GM21390 (cell line): ENCODE results near the gene FANCE.
A peak's percentile ranks its signal among the peaks of the same experiment; 100 is the strongest.

Experiments used
- ATAC-seq: cut with Tn5 transposase; IDR thresholded peaks from one replicate; pipeline ENCODE4 v1.9.1; 2021; ENCODE audit not compliant: unreplicated experiment

Gene FANCE

DNA sequence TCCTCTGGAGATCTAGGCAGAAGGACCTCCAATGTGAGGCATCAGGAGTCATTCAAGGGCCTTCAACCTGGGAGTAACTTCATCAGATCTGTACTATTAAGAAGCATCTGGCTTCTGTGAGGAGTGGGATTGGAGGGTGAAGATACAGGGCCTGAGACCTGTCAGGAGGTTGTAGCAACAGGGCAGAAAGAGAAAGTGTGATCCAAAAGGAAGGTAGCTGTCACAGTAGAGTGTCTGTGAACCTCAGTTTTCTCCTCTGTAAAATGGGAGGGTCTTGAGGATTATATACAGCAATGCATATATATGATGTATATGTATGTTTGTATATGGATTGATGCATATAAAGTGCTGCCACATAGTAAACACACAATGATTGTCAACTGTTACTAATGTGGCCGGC, 13.5 kb downstream of the FANCE start:
- ATAC-seq, result no peak

DNA sequence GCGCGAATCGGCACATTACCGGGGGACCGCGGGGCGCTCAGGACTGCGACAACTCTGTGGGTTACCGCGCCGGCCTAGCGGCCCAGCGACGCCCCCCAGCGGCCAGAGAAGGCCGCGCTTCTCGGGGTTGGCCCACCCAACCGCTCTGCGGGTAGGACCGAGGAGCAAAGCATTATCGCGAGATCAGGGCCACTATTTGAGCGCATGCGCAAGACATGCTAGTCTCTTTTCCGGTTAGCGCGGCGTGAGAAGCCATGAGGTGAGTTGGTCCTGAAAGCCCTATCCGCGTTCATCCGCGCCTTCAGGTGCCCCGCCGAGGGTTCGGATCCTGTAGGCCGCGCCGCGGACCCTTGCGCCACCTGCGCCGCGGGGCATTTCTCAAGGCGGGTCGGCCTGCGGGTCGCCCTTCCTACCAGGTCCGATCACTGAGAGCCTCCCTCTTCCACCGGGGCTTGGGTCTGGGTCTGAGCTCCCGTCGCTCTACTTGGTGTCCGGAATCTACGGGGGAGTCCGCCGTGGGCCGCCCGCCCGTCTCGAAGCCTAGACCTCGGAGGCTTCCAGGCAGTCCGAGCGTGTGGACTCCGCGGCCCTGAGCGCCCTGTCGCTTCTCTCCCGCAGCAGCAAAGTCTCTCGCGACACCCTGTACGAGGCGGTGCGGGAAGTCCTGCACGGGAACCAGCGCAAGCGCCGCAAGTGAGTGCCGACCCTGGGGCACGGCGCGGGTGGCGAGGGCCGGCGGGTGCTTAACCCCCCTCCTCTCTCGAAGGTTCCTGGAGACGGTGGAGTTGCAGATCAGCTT, 16.2 kb downstream of the FANCE start, which contains the start of gene RPL10A:
Gene RPL10A, plus strand, starts transcription at position 221 of the 799 bp plus-strand sequence. Its CDS starts 34 bp downstream, at position 255.
- peak; percentile 83 for ATAC-seq

DNA sequence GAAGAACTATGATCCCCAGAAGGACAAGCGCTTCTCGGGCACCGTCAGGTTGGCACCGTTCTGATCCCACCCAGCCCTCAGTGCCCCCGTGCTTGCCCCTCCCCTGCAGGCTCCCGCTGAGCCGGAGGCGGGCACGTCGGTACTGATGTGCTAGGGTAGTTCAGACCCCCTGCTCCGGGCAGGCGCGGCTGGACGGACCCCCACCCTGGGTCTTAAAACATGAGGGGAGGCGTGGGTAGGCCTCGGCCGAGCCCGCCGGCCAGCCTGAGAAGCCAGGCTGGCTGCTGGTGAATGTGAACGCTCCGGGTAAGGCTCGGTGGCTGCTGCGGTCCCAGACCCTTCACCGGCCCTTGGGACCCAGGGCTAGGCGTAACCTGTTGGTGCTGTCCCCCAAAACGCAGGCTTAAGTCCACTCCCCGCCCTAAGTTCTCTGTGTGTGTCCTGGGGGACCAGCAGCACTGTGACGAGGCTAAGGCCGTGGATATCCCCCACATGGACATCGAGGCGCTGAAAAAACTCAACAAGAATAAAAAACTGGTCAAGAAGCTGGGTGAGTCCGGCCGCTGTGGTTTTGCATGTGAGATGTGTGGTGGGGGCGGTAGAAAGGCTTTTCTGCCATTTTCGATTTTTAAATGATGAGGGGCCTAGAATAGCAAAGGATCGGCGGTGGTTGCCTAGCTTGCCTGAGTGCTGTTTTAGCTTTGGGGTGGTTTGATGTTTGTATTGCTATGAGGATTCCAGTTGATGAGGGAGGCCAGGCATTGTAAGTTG, 17.0 kb downstream of the FANCE start:
- no peak for ATAC-seq

DNA sequence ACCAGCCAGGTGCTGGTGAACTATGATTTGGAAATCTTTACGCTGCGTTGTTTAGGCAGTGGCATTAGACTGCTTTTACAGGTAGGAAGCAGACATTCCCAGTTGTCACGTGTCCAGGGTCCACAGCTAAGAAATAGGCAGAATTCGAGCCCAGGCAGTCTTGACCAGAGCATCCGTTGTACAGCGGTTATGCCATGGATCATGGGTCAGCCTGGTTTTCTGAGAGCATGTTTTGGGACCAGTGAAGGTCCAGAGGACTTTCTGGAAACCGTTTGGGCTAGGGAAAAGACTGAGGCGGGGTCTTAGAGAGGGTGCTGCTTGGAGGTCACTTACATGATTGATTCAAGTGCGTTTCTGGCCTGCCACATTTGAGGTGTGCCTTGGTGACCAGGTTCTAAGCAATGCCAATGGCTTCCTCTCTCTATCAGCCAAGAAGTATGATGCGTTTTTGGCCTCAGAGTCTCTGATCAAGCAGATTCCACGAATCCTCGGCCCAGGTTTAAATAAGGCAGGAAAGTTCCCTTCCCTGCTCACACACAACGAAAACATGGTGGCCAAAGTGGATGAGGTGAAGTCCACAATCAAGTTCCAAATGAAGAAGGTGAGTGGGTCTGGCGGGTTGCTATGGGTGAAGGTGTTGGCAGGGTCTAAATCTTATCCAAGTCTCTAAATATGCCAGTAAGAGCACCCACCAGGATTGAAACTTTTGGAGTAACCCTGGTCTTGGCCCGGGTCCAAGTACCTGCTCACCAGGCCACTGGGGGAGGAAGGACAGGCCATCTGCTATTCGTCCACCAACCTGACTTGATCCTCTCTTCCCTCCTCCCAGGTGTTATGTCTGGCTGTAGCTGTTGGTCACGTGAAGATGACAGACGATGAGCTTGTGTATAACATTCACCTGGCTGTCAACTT, 17.9 kb downstream of the FANCE start:
- ATAC-seq, result no peak

DNA sequence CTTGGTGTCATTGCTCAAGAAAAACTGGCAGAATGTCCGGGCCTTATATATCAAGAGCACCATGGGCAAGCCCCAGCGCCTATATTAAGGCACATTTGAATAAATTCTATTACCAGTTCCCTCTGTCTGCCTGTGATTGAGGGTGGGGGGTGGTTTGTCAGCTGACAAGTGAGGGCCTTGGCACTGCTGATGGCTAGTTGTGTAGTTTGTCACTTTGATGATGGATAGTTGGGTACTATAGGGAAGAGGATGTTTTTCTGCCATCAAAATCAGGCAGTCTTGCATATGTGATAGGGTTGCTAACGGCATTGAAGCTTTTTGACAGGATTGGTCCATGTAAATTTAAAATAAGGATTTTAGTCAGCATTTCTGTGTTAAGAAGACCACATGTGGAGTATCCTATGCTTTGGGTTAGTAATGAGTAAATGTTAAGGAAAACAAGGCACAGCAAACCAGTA, 18.6 kb downstream of the FANCE start:
- ATAC-seq, result no peak

DNA sequence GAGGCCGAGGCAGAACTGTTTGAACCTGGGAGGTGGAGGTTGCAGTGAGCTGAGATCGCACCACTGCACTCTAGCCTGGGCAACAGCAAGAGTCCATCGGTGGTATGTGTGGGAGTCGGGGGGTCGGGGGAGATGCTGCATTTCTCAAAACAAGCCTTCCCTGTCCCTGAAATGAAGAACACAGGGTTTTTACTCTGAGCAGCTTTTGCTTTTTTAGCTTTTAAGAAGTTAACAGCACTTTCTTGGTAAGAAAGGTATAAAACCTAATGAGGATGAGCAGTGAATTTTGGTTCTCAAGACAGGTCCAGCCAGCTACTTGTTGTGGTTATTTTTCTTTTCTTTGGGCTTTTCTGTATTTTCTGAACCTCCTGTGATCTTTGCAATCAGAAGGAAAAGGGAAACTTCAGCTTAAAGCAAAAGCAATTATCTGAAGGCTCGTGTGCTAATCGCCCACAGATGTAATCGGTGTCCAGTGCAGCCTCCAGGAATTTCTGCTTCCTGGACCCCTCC, 19.8 kb downstream of the FANCE start:
- no peak for ATAC-seq

DNA sequence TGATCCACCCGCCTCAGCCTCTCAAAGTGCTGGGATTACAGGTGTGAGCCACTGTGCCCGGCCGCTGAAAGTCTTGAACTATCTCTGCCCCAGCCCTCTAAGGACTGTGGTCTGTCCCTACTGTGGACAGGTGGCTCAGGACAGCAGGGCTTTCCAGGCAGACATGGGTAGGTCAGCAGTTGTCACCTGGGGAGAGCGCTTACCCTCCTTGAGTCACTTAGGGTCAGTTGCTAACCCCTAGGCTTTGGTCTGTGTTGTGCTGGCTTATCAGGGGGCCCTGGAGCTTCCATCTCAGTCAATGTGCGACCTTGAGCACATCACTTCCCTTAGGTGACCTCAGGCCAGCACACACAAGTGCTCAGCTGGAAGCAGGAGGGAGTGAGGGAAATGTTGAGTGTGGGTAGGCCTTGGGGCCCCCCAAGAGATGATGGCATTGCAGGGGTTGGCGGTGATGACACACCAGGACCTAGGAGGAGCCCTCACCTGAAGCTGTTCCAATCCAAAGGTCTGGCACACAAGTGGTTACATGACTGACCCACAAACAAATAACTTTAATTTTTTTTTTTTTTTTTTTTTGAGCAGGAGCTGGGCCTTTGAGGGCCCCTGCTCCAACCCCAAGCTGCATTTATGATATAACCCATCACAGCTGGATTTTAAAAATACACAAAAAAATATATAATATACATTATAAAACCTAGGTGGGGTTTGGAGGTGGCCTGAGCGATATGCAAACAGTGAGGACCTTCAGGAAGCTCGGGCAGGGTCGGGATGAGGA, 21.1 kb downstream of the FANCE start:
- no peak for ATAC-seq

DNA sequence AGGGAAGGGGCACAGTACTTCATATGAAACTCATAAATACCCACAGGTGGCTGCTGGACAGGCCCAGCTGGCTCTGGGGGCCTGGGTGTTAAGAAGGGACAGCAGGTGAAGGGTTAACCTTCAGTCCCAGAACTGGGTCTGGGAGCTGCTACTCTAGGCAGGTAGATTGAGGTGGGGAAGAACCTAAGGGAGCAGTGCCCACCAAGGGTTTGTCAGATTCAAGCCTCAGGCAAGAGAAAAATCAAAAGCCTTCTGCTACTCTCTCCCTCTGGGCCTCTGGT, 21.7 kb downstream of the FANCE start:
- no peak for ATAC-seq

DNA sequence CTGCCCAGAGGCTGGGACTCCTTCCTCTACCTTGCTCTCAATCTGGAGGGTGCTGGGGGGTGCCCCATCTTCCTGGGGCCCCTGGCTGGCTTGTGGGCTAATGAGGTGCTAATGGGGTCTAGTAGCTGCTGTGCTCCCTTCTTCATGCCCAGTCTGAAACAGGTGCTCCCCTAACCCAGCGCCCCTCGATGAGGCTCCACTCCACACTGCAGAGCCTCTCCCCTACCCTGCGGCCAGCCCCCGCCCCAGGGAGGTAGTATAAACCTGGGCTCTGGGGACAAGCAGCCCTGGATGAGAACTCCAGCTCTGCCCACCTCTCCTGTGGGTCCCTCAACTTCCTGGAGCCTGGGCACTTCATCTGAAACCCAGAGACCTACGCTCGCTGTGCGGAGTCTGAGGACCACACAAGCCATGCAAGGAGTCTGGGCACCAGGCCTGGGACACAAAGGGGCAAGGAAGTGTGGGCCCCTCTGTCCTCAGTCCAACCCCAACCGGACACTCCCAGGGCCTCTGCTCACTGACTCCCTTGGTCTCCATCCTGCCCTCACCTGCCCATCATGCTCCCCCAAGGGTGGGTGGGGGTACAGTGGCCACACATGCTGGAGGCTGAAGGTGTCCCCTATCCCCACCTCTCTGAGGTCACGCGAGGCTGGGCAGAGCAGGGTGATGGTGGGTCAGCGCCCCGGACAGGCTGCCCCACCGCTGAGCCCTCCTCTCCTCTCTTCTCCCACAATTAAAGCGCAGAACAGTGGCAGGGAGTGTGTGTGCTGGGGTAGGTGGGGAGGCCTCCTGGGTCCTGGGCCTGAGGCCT, 22.2 kb downstream of the FANCE start:
- ATAC-seq, result no peak

DNA sequence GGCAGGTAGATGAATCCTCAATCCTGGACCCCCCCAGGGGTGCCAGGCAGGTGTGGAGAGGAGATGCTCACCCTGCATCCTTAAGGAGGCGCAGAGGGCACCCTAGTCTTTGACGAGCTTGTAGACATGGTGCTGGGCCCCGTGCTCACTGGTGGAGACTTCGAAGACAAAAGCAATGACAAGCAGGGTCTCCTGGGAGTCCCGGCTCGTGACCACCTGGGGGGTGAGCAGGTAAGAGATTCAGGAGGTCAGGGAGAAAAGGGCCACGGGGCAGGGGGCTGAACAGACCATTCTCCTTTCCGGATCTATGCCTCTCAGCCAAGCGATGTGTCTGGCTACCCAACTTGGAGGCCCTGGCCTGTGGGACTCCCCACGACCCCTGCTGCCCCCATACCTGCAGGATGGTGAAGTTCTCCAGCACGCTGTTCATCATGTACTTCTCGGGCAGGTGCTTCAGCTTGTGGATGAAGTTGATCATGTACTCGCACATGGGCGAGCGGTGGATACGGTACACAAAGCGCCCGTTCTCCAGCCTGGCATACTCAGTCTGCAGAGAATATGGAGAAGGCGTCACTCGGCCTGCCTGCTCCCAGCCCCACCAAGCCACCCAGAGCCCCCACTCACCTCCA, 22.9 kb downstream of the FANCE start:
- no peak for ATAC-seq

DNA sequence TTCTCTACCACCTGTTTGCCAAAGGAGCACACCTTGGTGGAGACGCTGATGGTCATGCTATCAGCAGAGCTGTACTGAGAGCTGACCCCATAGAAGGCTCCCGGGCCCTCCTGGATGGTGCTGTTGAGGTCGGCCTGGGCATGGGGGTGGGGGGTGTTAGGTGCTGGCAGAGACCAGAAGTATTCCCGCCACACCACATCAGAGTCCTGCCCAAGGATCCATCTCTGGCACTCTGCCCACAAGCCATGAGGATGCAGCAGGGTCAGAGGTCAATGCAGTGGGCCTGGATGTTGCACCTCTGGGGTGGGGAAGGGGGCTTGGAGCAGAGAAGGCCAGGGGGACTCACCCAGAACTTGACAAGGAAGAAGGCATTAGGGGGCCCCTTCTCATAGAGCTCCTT, 23.4 kb downstream of the FANCE start:
- ATAC-seq, result no peak

DNA sequence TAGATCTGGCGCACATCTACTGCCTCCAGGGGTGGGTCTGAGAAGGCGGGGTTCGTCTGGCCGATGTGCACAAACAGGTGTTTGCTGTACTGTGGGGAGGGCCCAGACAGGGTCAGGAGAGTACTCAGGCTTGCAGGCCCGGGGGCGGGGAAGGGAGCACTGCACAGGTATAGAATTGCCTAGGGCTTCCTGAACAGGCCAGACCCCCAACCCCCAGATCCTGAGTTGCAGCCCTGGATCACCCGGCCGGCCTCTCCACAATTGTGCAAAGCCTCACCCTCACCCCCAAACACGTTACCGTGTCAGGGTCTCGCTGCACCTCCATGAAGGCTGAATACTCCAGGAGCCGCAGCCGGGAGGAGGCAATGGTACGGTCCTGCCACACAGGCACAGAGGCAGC, 23.9 kb downstream of the FANCE start:
- ATAC-seq, result no peak

DNA sequence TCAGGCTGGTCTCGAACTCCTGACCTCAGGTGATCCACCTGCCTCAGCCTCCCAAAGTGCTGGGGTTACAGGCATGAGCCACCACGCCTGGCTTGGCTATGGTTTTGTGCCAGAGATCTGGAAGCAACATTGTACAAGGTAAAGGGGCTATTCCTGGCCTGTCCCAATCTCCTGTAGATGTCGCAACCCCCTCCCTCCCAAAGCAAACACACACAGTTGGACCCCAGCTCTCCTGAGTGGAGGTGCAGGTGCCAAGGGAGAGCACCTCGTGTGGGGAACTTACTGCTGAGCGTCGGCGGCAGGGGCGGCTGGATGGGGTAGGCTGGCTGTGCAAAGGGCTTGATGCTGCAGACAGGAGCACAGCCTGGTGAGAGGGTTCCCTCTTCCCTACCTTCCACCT, 24.9 kb downstream of the FANCE start:
- ATAC-seq, result no peak

DNA sequence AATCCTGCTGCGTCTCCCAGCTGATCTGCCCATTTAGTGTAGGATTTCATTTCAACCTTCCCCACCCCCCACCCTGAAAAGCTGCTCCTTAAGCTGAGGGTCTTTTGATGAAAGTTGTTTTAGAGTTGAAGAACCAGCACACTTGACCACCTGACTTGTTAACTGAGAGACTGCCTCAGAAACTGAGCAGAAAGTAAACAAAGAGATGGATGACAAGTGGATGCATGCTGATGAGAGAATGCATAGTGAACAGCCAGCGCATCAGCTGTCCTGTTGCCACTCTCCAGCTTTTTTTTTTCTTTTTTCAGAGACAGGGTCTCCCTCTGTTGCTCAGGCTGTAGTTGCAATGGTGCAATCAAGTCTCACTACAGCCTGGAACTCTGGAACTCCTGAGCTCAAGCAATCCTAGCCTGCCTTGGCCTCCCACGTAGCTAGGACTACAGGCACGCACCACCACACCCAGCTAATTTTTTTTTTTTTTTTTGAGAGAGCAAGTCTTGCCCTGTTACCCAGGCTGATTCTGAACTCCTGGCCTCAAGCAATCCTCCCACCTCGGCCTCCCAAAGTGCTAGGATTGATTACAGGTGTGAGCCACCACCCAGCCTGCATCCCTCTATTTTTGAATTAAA, 25.5 kb downstream of the FANCE start:
- no peak for ATAC-seq

DNA sequence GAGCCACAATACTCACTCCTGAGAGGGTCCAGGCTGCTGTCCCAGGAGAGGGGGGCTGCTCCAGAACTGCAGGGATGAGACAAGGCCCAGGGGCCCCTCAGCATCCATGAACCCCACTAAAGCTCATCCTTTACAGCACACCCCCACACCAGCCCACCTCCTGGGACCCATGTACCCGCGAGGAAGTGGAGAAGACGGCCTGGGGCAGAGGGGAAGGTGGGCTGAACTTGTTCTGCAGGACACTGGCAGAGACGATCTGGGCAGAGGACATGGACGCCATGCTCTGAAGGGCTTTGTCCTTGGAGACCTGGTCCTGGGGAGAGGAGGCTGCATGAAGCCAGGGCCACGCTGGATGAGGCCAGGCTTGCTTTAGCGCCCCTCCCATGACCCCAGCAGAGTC, 26.1 kb downstream of the FANCE start:
- ATAC-seq, result no peak

DNA sequence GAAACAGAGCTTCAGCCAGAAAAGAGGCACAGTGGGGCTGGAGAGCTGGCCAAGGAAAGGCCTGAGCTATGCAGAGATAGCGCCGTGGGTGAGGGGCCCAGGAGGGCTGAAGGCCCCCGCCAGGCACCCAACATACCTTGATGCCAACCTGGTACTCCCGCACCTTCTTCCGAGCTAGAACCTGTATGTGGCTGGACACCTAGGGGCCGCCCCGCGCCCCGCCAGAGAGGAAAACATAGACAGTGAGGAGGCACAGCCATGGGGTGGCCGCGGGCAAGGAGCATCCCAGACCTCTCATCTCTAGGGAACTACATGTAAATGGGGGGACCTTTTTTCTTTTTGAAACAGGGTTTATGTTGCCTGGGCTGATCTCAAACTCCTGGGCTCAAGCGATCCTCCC, 28.0 kb downstream of the FANCE start:
- no peak for ATAC-seq

DNA sequence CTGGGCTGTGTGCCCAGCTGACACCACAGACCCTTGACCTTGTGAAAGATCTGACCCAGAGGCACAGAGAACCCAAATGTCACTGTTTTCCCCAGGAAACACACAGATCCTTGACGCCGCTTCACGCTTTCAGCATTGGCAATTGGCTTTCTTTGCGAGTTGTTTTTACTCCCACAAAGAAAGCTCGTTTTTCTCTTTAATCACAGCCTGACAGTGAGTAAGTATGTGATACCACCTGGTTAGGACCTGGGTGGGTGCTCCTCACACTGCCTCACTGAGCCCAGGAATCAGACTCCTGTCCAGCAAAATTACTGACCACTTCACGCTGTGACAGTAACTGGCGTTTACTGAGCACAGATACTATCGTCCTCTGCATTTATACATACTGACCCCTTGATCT, 29.1 kb downstream of the FANCE start:
- no peak for ATAC-seq

DNA sequence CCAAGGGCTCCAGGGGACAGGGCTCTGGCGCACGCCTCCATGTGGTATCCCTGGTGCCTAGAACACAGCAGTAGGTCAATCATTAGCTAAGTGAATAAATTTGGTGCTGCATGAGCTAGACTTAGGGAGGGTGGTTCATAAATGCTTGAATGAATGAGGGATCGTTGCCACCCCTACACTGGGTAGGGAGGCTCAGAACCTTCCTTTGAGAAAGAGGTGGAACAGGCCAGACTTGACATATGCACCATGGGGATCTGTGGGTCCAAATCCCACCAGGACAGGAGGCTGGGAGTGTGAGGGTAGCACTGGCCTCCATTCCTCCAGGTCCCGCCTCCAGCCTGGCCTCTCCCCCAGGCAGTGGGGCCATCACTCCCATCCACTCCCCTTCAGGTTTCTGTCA, 30.9 kb downstream of the FANCE start:
- no peak for ATAC-seq

DNA sequence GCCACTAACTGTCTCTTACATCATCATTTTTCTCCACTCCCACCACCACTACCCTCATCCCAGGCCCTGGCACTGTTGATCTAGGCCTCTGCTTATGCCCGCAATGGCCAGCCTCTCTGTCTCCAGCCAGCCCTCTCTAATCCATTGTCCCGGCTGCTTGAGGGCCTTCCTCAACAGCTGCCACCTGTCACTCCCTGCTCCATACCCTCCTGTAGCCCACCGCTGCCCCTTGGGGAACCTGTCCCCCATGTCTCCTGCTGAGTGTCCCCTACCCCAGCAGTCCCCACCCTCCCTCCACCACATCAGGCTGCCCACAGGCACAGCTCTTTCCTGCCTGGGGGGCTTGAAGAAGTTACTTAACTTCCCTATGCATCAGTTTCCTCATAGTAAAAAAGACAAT, 31.4 kb downstream of the FANCE start:
- no peak for ATAC-seq
